Peyer's patch (tissue), 4 donors: ENCODE data around the gene RIC8B.

Experiments used
- POLR2A ChIP-seq, 2 donors: fragments of 450-650 bp; IDR thresholded peaks; one replicate each; pipeline ENCODE4 v1.5.1; 2017; ENCODE audit warnings: antibody characterized with exemption in 2 of 2, mild to moderate bottlenecking in 2 of 2, moderate library complexity in 2 of 2
- TF ChIP-seq, protein P1 (sequence below), 6 experiments: fragments of 450-650 bp in 4 of 6; fragments of 200-600 bp in 2 of 6; sonication (generic) in 1 of 6; IDR thresholded peaks; one replicate each; pipeline ENCODE4 v1.5.1; 2017 to 2019; ENCODE audit warnings: antibody characterized with exemption in 6 of 6, mild to moderate bottlenecking in 3 of 6, moderate library complexity in 1 of 6

DNA sequence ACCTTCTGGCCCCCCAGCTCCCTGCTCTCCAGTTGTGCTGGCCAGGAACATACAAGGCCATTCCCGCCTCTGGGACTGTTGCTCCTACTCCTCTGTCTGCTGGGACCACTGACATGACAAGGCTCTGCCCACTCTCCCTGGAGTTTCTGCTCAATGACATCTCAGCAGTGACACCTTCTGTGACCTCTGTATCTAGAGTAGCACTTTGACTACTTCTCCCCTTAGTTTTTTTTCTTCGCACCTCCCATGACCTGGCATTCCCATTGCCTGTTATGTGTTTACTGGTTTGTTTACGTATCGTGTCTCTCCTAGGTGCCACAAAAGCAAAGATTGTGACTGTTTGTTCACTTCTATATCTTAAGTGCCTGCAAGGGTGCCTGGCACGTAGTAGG, 141.1 kb downstream of the RIC8B start:
- TF ChIP-seq, protein P1, sequence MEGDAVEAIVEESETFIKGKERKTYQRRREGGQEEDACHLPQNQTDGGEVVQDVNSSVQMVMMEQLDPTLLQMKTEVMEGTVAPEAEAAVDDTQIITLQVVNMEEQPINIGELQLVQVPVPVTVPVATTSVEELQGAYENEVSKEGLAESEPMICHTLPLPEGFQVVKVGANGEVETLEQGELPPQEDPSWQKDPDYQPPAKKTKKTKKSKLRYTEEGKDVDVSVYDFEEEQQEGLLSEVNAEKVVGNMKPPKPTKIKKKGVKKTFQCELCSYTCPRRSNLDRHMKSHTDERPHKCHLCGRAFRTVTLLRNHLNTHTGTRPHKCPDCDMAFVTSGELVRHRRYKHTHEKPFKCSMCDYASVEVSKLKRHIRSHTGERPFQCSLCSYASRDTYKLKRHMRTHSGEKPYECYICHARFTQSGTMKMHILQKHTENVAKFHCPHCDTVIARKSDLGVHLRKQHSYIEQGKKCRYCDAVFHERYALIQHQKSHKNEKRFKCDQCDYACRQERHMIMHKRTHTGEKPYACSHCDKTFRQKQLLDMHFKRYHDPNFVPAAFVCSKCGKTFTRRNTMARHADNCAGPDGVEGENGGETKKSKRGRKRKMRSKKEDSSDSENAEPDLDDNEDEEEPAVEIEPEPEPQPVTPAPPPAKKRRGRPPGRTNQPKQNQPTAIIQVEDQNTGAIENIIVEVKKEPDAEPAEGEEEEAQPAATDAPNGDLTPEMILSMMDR (IDR thresholded peaks at IDR 0.05): no peak
- TF ChIP-seq POLR2A (IDR thresholded peaks at IDR 0.05): no peak
